ENCODE results near the gene IGIP. TPM values are rescaled to one million over a fixed set of nuclear protein-coding genes. Genes with fewer than 3 reads are reported as not detected.

The IGIP gene
- polyA plus RNA-seq, 3 donors: 0.08 to 0.75 TPM; not detected in 1

DNA sequence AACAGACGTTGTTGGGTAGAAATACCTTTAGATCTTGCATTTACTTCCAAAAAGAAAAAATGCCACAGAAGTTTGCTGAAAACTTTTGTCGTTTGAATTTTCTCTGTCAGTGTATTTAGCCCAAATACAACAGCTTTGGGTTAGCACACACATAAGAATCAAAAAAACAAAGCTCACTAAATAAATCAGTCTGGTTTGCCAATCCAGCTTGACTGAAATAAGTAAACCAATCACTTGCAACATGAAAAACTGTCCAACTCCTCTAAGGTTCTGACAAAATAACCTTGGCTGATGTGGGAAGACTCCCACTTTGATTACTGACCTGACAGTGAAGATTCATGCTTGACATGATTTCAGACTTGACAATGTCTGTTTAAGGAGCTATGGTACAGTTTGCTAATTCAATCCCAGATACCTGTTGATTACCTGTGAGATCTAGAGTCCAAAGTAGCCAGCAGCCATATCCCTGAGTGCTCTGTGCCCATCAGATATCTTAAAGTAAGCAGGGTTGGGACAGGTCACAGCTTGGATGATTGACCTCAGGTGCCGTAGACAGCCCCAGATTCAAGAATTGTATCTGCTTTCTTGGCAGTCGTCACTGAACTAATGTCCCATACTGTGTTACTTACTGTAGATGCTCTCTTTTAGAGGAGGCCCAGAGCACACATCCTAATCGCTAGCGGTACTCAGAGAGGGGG, 727 bp downstream of the IGIP start:
- H3K36me3 ChIP-seq (replicated peaks in 1 of 2; ENCODE audit: control insufficient read depth in 1 of 2, insufficient read depth in 2 of 2, low read length in 2 of 2): no peaks in the 10 kb centered on the region
- 90% methylated on average over 4 of the region's 6 CpGs for WGBS (ENCODE audit: insufficient coverage)
- Mint-ChIP-seq H3K4me3 (no peak overlapping the region), H3K27me3 (ENCODE audit: low read depth in 3 of 3) (peaks cover 0 to 3% (median 0%) of the 10 kb centered on the region in 3 donors), H3K27ac (no peak overlapping the region), H3K36me3 (peaks cover 0 to 4% of the 10 kb centered on the region in 2 donors), H3K4me1 (peaks cover 10% of the 10 kb centered on the region), H3K9me3 (no peaks in the 10 kb centered on the region)
- no peak for TF ChIP-seq CTCF (IDR thresholded peaks at IDR 0.05)
- peaks cover 18% of the 10 kb centered on the region for H4K20me1 ChIP-seq (ENCODE audit: insufficient read depth, low read length)
- no peaks in the 10 kb centered on the region for H3K9me3 ChIP-seq (replicated peaks in 1 of 2; ENCODE audit: control insufficient read depth in 1 of 2, insufficient read depth in 1 of 2, low read length in 2 of 2)
- peaks cover 3 to 6% of the 10 kb centered on the region in 2 donors for H3K4me1 ChIP-seq (ENCODE audit: control insufficient read depth in 1 of 2, insufficient read depth in 2 of 2, low read length in 2 of 2)
- no peak overlapping the region for H2AFZ ChIP-seq (ENCODE audit: insufficient read depth, low read depth, low read length, poor library complexity, severe bottlenecking)
- H3K9ac ChIP-seq (ENCODE audit: insufficient read depth, low read length, poor library complexity, severe bottlenecking): no peak overlapping the region
- H3K79me2 ChIP-seq (ENCODE audit: insufficient read depth, low read length): no peaks in the 10 kb centered on the region
- DNase-seq: no peak
- H3K4me2 ChIP-seq (replicated peaks; ENCODE audit: extremely low read depth, low read length, poor library complexity, severe bottlenecking): no peak overlapping the region
- no peak overlapping the region for H3K4me3 ChIP-seq (replicated peaks in 1 of 3; ENCODE audit: low read depth in 2 of 3, low read length in 3 of 3)
- no peaks in the 10 kb centered on the region for H3K27me3 ChIP-seq (ENCODE audit: control insufficient read depth in 2 of 2, insufficient read depth in 2 of 2, low read length in 2 of 2)
- intact Hi-C loops (cut with micrococcal nuclease): no loop called here
- H3K27ac ChIP-seq (ENCODE audit: low read depth in 1 of 2, low read length in 2 of 2): no peak overlapping the region

- no peaks in the 10 kb centered on the region for H3K27me3 ChIP-seq (ENCODE audit: control insufficient read depth in 2 of 2, insufficient read depth in 2 of 2, low read length in 2 of 2)
- no peaks in the 10 kb centered on the region for H3K9me3 ChIP-seq (replicated peaks in 1 of 2; ENCODE audit: control insufficient read depth in 1 of 2, insufficient read depth in 1 of 2, low read length in 2 of 2)
- TF ChIP-seq CTCF (IDR thresholded peaks at IDR 0.05): no peak
- Mint-ChIP-seq H3K9me3 (no peaks in the 10 kb centered on the region), H3K4me3 (no peak overlapping the region), H3K27ac (no peak overlapping the region), H3K36me3 (no peaks in the 10 kb centered on the region), H3K4me1 (peaks cover 24% of the 10 kb centered on the region), H3K27me3 (ENCODE audit: low read depth in 3 of 3) (peaks cover 0 to 3% (median 3%) of the 10 kb centered on the region in 3 donors)
- peaks cover 25% of the 10 kb centered on the region for H4K20me1 ChIP-seq (ENCODE audit: insufficient read depth, low read length)
- no peaks in the 10 kb centered on the region for H3K36me3 ChIP-seq (replicated peaks in 1 of 2; ENCODE audit: control insufficient read depth in 1 of 2, insufficient read depth in 2 of 2, low read length in 2 of 2)
- peaks cover 3% of the 10 kb centered on the region for H3K79me2 ChIP-seq (ENCODE audit: insufficient read depth, low read length)
- H3K4me3 ChIP-seq (replicated peaks in 1 of 3; ENCODE audit: low read depth in 2 of 3, low read length in 3 of 3): no peak overlapping the region
- no peak for DNase-seq
- intact Hi-C loops (cut with micrococcal nuclease): no loop called here
- H3K9ac ChIP-seq (ENCODE audit: insufficient read depth, low read length, poor library complexity, severe bottlenecking): no peak overlapping the region
- H2AFZ ChIP-seq (ENCODE audit: insufficient read depth, low read depth, low read length, poor library complexity, severe bottlenecking): no peak overlapping the region
- WGBS (ENCODE audit: insufficient coverage): 94% methylated on average over 2 of the region's 5 CpGs
- peaks cover 19 to 25% of the 10 kb centered on the region in 2 donors for H3K4me1 ChIP-seq (ENCODE audit: control insufficient read depth in 1 of 2, insufficient read depth in 2 of 2, low read length in 2 of 2)
- H3K27ac ChIP-seq (ENCODE audit: low read depth in 1 of 2, low read length in 2 of 2): no peak overlapping the region
- no peak overlapping the region for H3K4me2 ChIP-seq (replicated peaks; ENCODE audit: extremely low read depth, low read length, poor library complexity, severe bottlenecking)
These were observed 2.6 kb downstream of the IGIP start for GRCh38 chr5:140128376-140128775.
